Prostate gland (tissue), 2 donors: Measurements from ENCODE around the gene MYH9.

Source experiments
- POLR2A ChIP-seq: fragments of 450-650 bp; IDR thresholded peaks from one replicate; pipeline ENCODE4 v1.6.1; 2016; ENCODE audit warnings: antibody characterized with exemption, mild to moderate bottlenecking
- TF ChIP-seq, protein P1 (sequence below), 4 experiments: fragments of 200-600 bp in 2 of 4; fragments of 450-650 bp in 2 of 4; sonication (generic) in 2 of 4; IDR thresholded peaks; 1 replicate in 3 of 4; 2 replicates in 1 of 4; pipeline ENCODE4 v1.5.1; 2016 to 2019; ENCODE audit warnings: antibody characterized with exemption in 4 of 4, mild to moderate bottlenecking in 2 of 4, moderate library complexity in 2 of 4

DNA sequence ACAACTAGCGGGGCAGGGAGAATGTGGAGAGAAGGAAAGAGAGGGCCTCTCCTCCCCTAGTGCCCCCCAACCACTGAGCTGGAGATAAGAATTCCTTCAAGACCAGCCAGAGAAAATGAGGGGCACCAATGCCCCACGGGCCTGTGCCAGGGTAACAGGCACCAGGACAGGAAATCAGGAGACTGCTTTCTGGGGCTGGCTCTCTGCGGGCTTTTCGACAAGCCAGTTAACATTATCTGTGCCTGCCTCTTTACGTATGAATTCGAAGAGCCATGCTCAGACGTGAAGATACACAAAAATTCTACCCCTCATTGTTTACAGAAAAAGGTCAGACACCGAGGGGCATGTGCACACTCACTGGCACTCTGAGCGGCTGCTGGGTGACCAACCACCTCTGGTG lies 52.1 kb downstream of the MYH9 start:
- TF ChIP-seq, protein P1, sequence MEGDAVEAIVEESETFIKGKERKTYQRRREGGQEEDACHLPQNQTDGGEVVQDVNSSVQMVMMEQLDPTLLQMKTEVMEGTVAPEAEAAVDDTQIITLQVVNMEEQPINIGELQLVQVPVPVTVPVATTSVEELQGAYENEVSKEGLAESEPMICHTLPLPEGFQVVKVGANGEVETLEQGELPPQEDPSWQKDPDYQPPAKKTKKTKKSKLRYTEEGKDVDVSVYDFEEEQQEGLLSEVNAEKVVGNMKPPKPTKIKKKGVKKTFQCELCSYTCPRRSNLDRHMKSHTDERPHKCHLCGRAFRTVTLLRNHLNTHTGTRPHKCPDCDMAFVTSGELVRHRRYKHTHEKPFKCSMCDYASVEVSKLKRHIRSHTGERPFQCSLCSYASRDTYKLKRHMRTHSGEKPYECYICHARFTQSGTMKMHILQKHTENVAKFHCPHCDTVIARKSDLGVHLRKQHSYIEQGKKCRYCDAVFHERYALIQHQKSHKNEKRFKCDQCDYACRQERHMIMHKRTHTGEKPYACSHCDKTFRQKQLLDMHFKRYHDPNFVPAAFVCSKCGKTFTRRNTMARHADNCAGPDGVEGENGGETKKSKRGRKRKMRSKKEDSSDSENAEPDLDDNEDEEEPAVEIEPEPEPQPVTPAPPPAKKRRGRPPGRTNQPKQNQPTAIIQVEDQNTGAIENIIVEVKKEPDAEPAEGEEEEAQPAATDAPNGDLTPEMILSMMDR (IDR thresholded peaks at IDR 0.05): no peak
- TF ChIP-seq POLR2A: no peak
